Ovary (tissue), 3 donors: ENCODE measurements around the gene SGCD.

Source experiments
- POLR2A ChIP-seq: fragments of 450-650 bp; IDR thresholded peaks from one replicate; pipeline ENCODE4 v1.6.1; 2017; ENCODE audit warnings: antibody characterized with exemption, mild to moderate bottlenecking, moderate library complexity
- TF ChIP-seq, protein P1 (sequence below), 3 donors: fragments of 450-650 bp in 2 of 3; fragments of 200-600 bp in 1 of 3; IDR thresholded peaks; one replicate each; pipeline versions ENCODE4 v1.5.1 to v1.8.0; 2016 to 2022; ENCODE audit warnings: antibody characterized with exemption in 3 of 3, mild to moderate bottlenecking in 1 of 3
- donor health status: DM: no; HTN: no; CAD: no.

DNA sequence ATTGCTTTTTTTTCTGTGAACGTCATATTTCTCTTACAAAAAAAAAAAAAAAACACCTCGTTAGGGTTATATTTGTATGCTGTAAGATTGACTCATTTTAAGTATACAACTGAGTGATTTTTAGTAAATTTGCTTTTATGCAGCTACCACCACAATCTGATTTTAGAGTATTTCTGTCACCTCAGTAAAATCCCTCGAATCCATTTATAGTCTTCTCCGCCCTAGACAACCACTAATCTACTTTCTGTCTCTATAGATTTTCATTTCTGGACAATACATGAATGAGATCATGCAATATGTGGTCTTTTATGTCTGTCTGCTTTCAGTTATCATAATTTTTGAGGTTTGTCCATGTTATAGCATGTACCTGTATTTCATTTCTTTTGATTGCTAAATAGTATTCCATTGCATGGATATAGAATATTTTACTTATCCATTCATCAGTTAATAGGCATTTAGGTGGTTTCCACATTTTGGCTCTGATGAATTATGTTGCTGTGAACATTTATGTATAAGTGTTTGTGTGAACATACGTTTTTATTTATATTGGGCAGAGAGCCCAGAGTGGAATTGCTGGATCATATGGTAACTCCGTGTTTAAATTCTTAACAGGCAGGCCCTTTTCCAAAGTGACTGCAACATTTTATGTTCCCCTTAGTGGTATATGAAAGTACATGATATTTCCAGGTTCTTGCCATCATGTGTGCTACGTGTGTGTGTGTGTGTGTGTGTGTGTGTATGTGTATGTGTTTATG, 171.4 kb downstream of the SGCD start:
- TF ChIP-seq POLR2A = no peak
- TF ChIP-seq, protein P1, sequence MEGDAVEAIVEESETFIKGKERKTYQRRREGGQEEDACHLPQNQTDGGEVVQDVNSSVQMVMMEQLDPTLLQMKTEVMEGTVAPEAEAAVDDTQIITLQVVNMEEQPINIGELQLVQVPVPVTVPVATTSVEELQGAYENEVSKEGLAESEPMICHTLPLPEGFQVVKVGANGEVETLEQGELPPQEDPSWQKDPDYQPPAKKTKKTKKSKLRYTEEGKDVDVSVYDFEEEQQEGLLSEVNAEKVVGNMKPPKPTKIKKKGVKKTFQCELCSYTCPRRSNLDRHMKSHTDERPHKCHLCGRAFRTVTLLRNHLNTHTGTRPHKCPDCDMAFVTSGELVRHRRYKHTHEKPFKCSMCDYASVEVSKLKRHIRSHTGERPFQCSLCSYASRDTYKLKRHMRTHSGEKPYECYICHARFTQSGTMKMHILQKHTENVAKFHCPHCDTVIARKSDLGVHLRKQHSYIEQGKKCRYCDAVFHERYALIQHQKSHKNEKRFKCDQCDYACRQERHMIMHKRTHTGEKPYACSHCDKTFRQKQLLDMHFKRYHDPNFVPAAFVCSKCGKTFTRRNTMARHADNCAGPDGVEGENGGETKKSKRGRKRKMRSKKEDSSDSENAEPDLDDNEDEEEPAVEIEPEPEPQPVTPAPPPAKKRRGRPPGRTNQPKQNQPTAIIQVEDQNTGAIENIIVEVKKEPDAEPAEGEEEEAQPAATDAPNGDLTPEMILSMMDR (IDR thresholded peaks at IDR 0.05) = no peak
